Measurements from ENCODE around the gene RDH16. TPM values are rescaled to one million over a fixed set of nuclear protein-coding genes. Genes with fewer than 3 reads are reported as not detected.

The RDH16 gene
- total RNA-seq, 1 experiment from 2014 or later = 0.59 TPM

GRCh38 chr12:56928262-56928661, 29.1 kb downstream of the RDH16 start:
- Histone ChIP-seq H3K9me2 (ENCODE audit: insufficient read depth) (no peaks in the 10 kb centered on the region), H3K36me3 (ENCODE audit: control insufficient read depth in 1 of 2, insufficient read depth in 2 of 2, low read length in 2 of 2) (no peaks in the 10 kb centered on the region), H3K79me2 (ENCODE audit: insufficient read depth, low read length) (no peaks in the 10 kb centered on the region), H3K9me3 (ENCODE audit: control insufficient read depth in 1 of 2, insufficient read depth in 1 of 2, low read depth in 1 of 2, low read length in 2 of 2) (no peaks in the 10 kb centered on the region), H4K20me1 (ENCODE audit: insufficient read depth) (no peaks in the 10 kb centered on the region), H3K27ac (ENCODE audit: low read depth, low read length) (no peak overlapping the region), H3K4me2 (ENCODE audit: low read length) (no peak overlapping the region), H2AFZ (ENCODE audit: low read depth, low read length, poor library complexity, severe bottlenecking) (no peak overlapping the region), H3K9ac (ENCODE audit: low read length) (no peak overlapping the region), H3K4me3 (replicated peaks in 1 of 2; ENCODE audit: low read depth in 1 of 2, low read length in 2 of 2) (no peak overlapping the region), H3K27me3 (ENCODE audit: insufficient read depth, low read length) (no peaks in the 10 kb centered on the region; the same call in 1 of the 2 replicates), H3K4me1 (ENCODE audit: control insufficient read depth in 1 of 2, insufficient read depth in 2 of 2, low read length in 2 of 2) (peaks cover 0 to 5% of the 10 kb centered on the region in 2 experiments; a peak in 2 of 4 replicates)
- intact Hi-C loops (cut with micrococcal nuclease) = no loop called here
- DNase-seq (ENCODE audit: low read depth, low spot score) (no peak), ATAC-seq (no peak)
- ChIA-PET RAD21 (ENCODE audit: low non-redundant PET in 1 of 2, low total read pairs in 2 of 2, uncharacterized antibody in 2 of 2, unreplicated experiment in 2 of 2) (no interaction called here), POLR2A (no interaction called here), CTCF (no interaction called here)
- TF ChIP-seq ZFX (IDR thresholded peaks at IDR 0.05) (no peak), ELF1 (IDR thresholded peaks at IDR 0.05; ENCODE audit: borderline replicate concordance, low read depth) (no peak), YY1 (IDR thresholded peaks at IDR 0.05; ENCODE audit: extremely low read depth, insufficient replicate concordance, low read depth, low read length) (no peak), RAD21 (IDR thresholded peaks at IDR 0.05; ENCODE audit: low read depth) (no peak), ZBTB33 (IDR thresholded peaks at IDR 0.05; ENCODE audit: extremely low read depth, insufficient replicate concordance, low read length) (no peak), CBX3 (IDR thresholded peaks at IDR 0.05; ENCODE audit: low read depth) (no peak), EGR1 (IDR thresholded peaks at IDR 0.05; ENCODE audit: low read depth) (no peak), EZH2phosphoT487 (IDR thresholded peaks at IDR 0.05; ENCODE audit: borderline replicate concordance) (no peak), CTCF (IDR thresholded peaks at IDR 0.05 in 2 of 3, conservative IDR thresholded peaks at IDR 0.05 in 1 of 3; ENCODE audit: borderline replicate concordance in 1 of 3, insufficient read depth in 1 of 3, low read depth in 2 of 3, low read length in 2 of 3) (no peak), SRF (IDR thresholded peaks at IDR 0.05; ENCODE audit: low read depth) (no peak), ATF3 (IDR thresholded peaks at IDR 0.05) (no peak), FOSL1 (IDR thresholded peaks at IDR 0.05; ENCODE audit: low read depth) (no peak), SP1 (IDR thresholded peaks at IDR 0.05; ENCODE audit: low read depth) (no peak), EZH2 (IDR thresholded peaks at IDR 0.05) (no peak), JUND (IDR thresholded peaks at IDR 0.05) (no peak), POLR2AphosphoS5 (IDR thresholded peaks at IDR 0.05; ENCODE audit: low read depth, low read length) (no peak)
- no TSS peak for BruUV-seq (replicated peaks)
